Keratinocyte (primary cell): ENCODE data around the gene PXYLP1.

ENCODE experiments used
- EZH2 ChIP-seq: IDR thresholded peaks from one replicate; pipeline ENCODE4 v1.6.1; 2012; ENCODE audit warnings: inconsistent platforms, mild to moderate bottlenecking, low read length, moderate library complexity
- TF ChIP-seq, protein P1 (sequence below), 3 experiments: IDR thresholded peaks in 1 of 3; conservative IDR thresholded peaks in 1 of 3; optimal IDR thresholded peaks in 1 of 3; 2 replicates in 2 of 3; 3 replicates in 1 of 3; pipeline versions ENCODE3 to v1.5.1; 2011; ENCODE audit warnings: low read length in 3 of 3, mild to moderate bottlenecking in 3 of 3, moderate library complexity in 2 of 3, control low read depth in 1 of 3, inconsistent platforms in 1 of 3; ENCODE audit not compliant: insufficient read depth in 2 of 3; ENCODE audit errors: extremely low read depth in 1 of 3

DNA sequence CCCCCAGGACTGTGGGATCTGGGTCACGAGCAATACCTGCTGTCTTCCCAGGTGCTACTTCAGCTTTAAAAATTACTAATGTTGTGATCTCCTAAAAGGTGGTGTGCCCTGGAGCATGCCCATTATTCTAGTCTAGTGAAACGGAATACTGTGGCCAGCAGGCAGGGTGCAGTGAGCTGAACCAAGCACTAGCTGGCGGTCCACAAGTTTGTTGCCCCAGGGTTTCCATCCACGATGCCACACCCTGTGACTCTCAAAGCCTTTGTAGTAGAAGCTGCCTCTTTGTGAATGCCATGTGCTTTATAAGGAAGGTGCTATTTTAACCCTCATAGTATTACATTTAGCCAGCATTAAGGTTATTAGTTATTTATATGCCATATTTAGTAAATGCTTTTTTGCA is 49.1 kb downstream of the PXYLP1 start:
- TF ChIP-seq, protein P1, sequence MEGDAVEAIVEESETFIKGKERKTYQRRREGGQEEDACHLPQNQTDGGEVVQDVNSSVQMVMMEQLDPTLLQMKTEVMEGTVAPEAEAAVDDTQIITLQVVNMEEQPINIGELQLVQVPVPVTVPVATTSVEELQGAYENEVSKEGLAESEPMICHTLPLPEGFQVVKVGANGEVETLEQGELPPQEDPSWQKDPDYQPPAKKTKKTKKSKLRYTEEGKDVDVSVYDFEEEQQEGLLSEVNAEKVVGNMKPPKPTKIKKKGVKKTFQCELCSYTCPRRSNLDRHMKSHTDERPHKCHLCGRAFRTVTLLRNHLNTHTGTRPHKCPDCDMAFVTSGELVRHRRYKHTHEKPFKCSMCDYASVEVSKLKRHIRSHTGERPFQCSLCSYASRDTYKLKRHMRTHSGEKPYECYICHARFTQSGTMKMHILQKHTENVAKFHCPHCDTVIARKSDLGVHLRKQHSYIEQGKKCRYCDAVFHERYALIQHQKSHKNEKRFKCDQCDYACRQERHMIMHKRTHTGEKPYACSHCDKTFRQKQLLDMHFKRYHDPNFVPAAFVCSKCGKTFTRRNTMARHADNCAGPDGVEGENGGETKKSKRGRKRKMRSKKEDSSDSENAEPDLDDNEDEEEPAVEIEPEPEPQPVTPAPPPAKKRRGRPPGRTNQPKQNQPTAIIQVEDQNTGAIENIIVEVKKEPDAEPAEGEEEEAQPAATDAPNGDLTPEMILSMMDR (optimal IDR thresholded peaks at IDR 0.05 in 1 of 3, IDR thresholded peaks at IDR 0.05 in 1 of 3, conservative IDR thresholded peaks at IDR 0.05 in 1 of 3; ENCODE audit: extremely low read depth in 1 of 3, insufficient read depth in 2 of 3, low read length in 3 of 3): peak; percentile 11 to 35 (median 25)
- no peak for TF ChIP-seq EZH2
